Duodenal mucosa (tissue), 2 donors: Measurements from ENCODE around the gene GBE1.

Experiments used
- H3K27ac ChIP-seq: one replicate; pipeline ENCODE4 v1.7.0; 2013; ENCODE audit warnings: low read depth, low read length
- H3K27me3 ChIP-seq, 2 donors: one replicate each; pipeline ENCODE4 v1.7.0; 2013; ENCODE audit warnings: low read length in 2 of 2, control low read depth in 1 of 2; ENCODE audit not compliant: insufficient read depth in 2 of 2, control insufficient read depth in 1 of 2
- H3K36me3 ChIP-seq, 2 donors: one replicate each; pipeline ENCODE4 v1.7.0; 2013; ENCODE audit warnings: low read length in 2 of 2, control low read depth in 1 of 2; ENCODE audit not compliant: insufficient read depth in 2 of 2, control insufficient read depth in 1 of 2
- H3K4me1 ChIP-seq, 2 donors: one replicate each; pipeline ENCODE4 v1.7.0; 2013; ENCODE audit warnings: low read length in 2 of 2, control low read depth in 1 of 2; ENCODE audit not compliant: insufficient read depth in 2 of 2, control insufficient read depth in 1 of 2
- H3K4me3 ChIP-seq, 2 donors: one replicate each; pipeline ENCODE4 v1.7.0; 2013; ENCODE audit warnings: low read length in 2 of 2, low read depth in 1 of 2
- H3K9ac ChIP-seq, 2 donors: one replicate each; pipeline ENCODE4 v1.7.0; 2013; ENCODE audit warnings: low read length in 2 of 2, low read depth in 1 of 2
- H3K9me3 ChIP-seq, 2 donors: one replicate each; pipeline ENCODE4 v1.7.0; 2013; ENCODE audit warnings: low read length in 2 of 2, control low read depth in 1 of 2; ENCODE audit not compliant: control insufficient read depth in 1 of 2

Gene GBE1

DNA sequence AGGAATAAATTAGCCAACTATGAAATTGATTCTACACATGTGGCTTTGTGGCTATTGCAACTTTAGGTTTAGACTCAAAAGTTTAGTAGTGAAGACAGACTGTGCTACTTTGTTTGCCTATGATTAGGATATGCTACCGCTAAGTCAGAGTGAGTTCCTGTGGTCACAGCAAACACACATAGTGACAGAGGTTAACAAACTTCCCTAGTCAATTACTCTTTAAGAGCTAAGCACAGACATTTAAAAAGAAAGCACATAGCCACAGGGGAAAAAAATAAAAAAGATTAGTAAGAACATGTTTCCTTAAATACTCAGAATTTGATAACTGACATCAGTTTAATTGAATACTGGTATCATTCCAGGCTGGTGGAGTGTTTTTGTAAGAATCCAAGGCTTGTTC, 207.1 kb downstream of the GBE1 start:
- Histone ChIP-seq H3K9me3 (no peaks in the 10 kb centered on the region), H3K4me1 (no peaks in the 10 kb centered on the region), H3K27me3 (no peaks in the 10 kb centered on the region), H3K4me3 (no peak overlapping the region), H3K9ac (no peak overlapping the region), H3K36me3 (no peaks in the 10 kb centered on the region), H3K27ac (no peak overlapping the region)

GRCh38 chr3:81550415-81550814, 211.0 kb downstream of the GBE1 start:
- Histone ChIP-seq H3K4me1 (no peaks in the 10 kb centered on the region), H3K27ac (no peak overlapping the region), H3K9ac (no peak overlapping the region), H3K36me3 (no peaks in the 10 kb centered on the region), H3K27me3 (no peaks in the 10 kb centered on the region), H3K4me3 (no peak overlapping the region), H3K9me3 (no peaks in the 10 kb centered on the region)

DNA sequence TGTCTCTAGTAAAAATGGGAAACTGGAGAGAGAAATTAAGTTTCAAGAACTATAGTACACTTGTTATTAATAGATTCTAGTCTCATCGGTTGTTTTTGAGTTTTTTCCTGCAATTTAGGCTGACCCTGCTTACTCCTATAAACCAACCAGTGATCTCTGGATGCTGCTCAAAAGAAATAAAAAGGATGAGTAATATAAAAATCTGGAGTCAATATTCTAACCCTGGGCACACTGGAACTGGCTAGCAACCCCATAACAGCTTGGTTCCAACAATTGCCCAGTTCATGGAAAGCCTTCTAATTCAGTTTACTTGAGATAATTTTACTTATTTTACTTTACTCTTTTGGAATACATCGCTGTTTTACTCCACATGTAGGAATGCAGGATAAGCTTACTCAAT, 211.6 kb downstream of the GBE1 start:
- no peak overlapping the region for H3K27ac ChIP-seq
- no peaks in the 10 kb centered on the region for H3K9me3 ChIP-seq
- H3K4me3 ChIP-seq = no peak overlapping the region
- no peaks in the 10 kb centered on the region for H3K4me1 ChIP-seq
- no peaks in the 10 kb centered on the region for H3K27me3 ChIP-seq
- H3K36me3 ChIP-seq = no peaks in the 10 kb centered on the region
- no peak overlapping the region for H3K9ac ChIP-seq

DNA sequence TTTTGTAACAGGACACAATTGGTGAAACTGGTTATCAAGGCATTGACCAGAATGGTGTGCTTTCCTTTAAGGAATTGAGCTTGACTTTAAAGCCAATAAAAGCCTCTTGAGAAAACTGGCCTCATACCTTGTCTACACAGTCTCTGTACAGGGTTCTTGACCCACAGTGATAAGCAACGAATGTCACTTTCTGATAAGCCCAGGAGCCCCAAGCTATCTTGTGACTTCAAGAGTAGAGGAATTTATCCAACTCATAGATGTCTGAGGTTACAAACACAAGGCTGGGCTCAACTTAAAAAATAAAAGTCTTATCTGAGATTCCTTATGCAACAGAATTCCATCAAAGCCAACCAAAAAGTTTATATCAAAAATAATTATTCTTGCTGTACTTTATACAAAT, 212.1 kb downstream of the GBE1 start:
- Histone ChIP-seq H3K9ac (no peak overlapping the region), H3K27me3 (no peaks in the 10 kb centered on the region), H3K36me3 (no peaks in the 10 kb centered on the region), H3K27ac (no peak overlapping the region), H3K4me3 (no peak overlapping the region), H3K9me3 (no peaks in the 10 kb centered on the region), H3K4me1 (no peaks in the 10 kb centered on the region)

DNA sequence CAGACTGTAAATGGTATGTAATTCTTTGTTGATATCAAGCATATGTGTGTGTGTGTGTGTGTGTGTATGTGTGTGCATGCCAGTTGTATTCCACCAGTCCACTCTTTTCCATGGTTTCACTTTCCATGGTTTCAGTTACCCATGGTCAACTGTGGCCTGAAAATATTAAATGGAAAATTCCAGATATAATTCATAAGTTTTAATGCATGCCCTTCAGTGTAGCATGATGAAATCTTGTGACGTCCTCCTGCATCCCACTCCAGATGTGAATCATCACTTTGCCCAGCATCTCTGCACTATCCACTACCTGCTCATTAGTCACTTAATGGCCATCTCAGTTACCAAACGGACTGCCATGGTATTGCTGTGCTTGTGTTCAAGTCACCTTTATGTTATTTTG, 215.9 kb downstream of the GBE1 start:
- Histone ChIP-seq H3K4me3 (no peak overlapping the region), H3K36me3 (no peaks in the 10 kb centered on the region), H3K9me3 (no peaks in the 10 kb centered on the region), H3K4me1 (no peaks in the 10 kb centered on the region), H3K27me3 (no peaks in the 10 kb centered on the region), H3K9ac (no peak overlapping the region), H3K27ac (no peak overlapping the region)

DNA sequence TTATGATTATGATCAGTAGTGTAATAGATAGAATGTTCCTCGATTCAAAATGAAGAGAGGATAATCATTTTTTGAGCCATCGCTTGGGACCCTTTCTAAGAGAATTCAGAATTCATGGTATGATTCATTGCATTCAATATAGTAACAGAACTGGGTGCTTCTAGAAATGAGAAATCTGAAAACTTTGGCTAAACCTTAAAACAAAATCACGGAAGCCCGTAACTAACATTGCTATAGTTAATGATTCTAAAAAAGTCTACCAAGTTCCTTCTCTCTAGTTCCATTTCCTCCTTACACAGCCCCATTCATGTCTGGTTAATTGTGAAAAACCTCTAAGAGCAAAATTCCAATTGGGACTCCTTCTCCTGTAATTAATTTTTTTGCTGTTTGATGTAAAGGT, 217.1 kb downstream of the GBE1 start:
- Histone ChIP-seq H3K9me3 (no peaks in the 10 kb centered on the region), H3K27me3 (no peaks in the 10 kb centered on the region), H3K4me1 (no peaks in the 10 kb centered on the region), H3K27ac (no peak overlapping the region), H3K9ac (no peak overlapping the region), H3K36me3 (no peaks in the 10 kb centered on the region), H3K4me3 (no peak overlapping the region)

DNA sequence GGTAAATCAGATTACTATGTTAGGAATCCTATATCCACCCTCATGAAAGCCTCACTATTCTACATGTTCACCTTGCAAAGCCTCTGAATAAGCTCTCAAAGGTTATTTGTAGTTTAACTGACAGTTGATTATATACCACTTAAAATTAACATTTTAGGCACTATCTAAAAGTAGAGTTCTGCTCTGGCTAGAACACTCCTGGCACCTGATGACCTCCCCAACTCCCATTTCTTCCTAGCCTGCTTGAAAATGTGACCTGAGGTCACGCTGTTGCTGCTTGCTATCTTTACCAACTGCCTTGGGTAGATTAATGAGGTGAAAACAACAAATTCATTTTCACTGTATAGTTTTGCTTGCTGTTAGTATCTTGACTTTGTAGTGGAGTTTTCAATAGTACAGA, 220.7 kb downstream of the GBE1 start:
- Histone ChIP-seq H3K27ac (no peak overlapping the region), H3K9me3 (no peaks in the 10 kb centered on the region), H3K4me3 (no peak overlapping the region)

GRCh38 chr3:81531846-81532245, 229.6 kb downstream of the GBE1 start:
- Histone ChIP-seq H3K4me3 (no peak overlapping the region), H3K27me3 (no peaks in the 10 kb centered on the region), H3K9ac (no peak overlapping the region), H3K36me3 (peaks cover 12 to 19% of the 10 kb centered on the region in 2 donors), H3K27ac (no peak overlapping the region), H3K9me3 (no peaks in the 10 kb centered on the region), H3K4me1 (no peaks in the 10 kb centered on the region)

More for the DNA sequence above, 220.7 kb downstream of the GBE1 start:
- Histone ChIP-seq H3K9ac (no peak overlapping the region), H3K36me3 (no peaks in the 10 kb centered on the region), H3K27me3 (no peaks in the 10 kb centered on the region), H3K4me1 (no peaks in the 10 kb centered on the region)

DNA sequence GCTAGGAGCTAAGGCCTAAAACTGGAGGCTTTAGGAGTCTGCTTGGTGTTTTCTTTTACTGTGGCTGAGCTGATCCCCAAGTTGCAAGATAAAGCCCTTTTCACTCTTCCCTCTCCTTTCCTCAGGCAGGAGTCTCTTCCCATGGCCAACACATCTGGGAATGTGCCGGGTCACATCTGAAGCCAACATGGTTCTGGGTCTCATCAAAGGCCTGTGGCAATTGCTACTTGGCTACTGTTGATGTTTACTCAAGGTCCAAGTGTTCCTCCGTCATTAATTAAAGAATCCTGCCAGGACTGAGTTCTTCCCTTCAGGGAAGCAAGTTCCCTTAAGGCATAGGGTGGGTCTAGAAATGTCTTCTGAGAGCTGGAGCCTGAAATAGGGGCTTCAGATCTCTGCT, 230.2 kb downstream of the GBE1 start:
- Histone ChIP-seq H3K4me3 (no peak overlapping the region), H3K27me3 (no peaks in the 10 kb centered on the region), H3K9ac (no peak overlapping the region), H3K27ac (no peak overlapping the region), H3K36me3 (peaks cover 12 to 19% of the 10 kb centered on the region in 2 donors), H3K4me1 (no peaks in the 10 kb centered on the region), H3K9me3 (no peaks in the 10 kb centered on the region)

- Histone ChIP-seq H3K4me1 (no peaks in the 10 kb centered on the region), H3K4me3 (no peak overlapping the region), H3K27me3 (no peaks in the 10 kb centered on the region), H3K9ac (no peak overlapping the region), H3K9me3 (no peaks in the 10 kb centered on the region), H3K36me3 (peaks cover 12 to 19% of the 10 kb centered on the region in 2 donors), H3K27ac (no peak overlapping the region)
Measured at GRCh38 chr3:81530180-81530939, 231.1 kb downstream of the GBE1 start.
